Subcutaneous abdominal adipose tissue (tissue), 5 donors: Measurements from ENCODE around the gene PIP5K1B.

Source experiments
- H3K27ac ChIP-seq: one replicate; pipeline ENCODE4 v1.7.0; 2013; ENCODE audit warnings: low read depth, mild to moderate bottlenecking, inconsistent platforms, low read length, moderate library complexity
- H3K27me3 ChIP-seq, 5 donors: one replicate each; pipeline ENCODE4 v1.7.0; 2013; ENCODE audit warnings: low read length in 5 of 5, inconsistent platforms in 1 of 5; ENCODE audit not compliant: control insufficient read depth in 5 of 5, insufficient read depth in 4 of 5
- H3K36me3 ChIP-seq, 5 donors: one replicate each; pipeline ENCODE4 v1.7.0; 2013; ENCODE audit warnings: low read length in 5 of 5; ENCODE audit not compliant: control insufficient read depth in 5 of 5, insufficient read depth in 5 of 5
- H3K4me1 ChIP-seq, 5 donors: one replicate each; pipeline ENCODE4 v1.7.0; 2013; ENCODE audit warnings: low read length in 5 of 5, mild to moderate bottlenecking in 3 of 5, moderate library complexity in 1 of 5; ENCODE audit not compliant: control insufficient read depth in 5 of 5, insufficient read depth in 5 of 5
- H3K4me3 ChIP-seq, 5 donors: one replicate each; pipeline ENCODE4 v1.7.0; 2013; ENCODE audit warnings: low read length in 5 of 5, low read depth in 1 of 5
- H3K9ac ChIP-seq, 5 donors: one replicate each; pipeline ENCODE4 v1.7.0; 2013; ENCODE audit warnings: low read length in 5 of 5, mild to moderate bottlenecking in 4 of 5, moderate library complexity in 3 of 5
- H3K9me3 ChIP-seq, 5 donors: one replicate each; pipeline ENCODE4 v1.7.0; 2013; ENCODE audit warnings: low read length in 5 of 5; ENCODE audit not compliant: control insufficient read depth in 5 of 5
- donor health status: healthy.
- donor health status: healthy.
- donor health status: healthy.
- donor health status: healthy.
- donor health status: healthy.

Gene PIP5K1B

GRCh38 chr9:68950689-68951088 lies 245.6 kb downstream of the PIP5K1B start:
- H3K9ac ChIP-seq, result no peak overlapping the region
- H3K36me3 ChIP-seq, result peaks cover 0 to 2% (median 0%) of the 10 kb centered on the region in 5 donors

GRCh38 chr9:68951879-68952659 lies 247.0 kb downstream of the PIP5K1B start:
- H3K9me3 ChIP-seq, result peaks cover 0 to 3% (median 0%) of the 10 kb centered on the region in 5 donors
- peaks cover 0 to 2% (median 0%) of the 10 kb centered on the region in 5 donors for H3K4me1 ChIP-seq
- peaks cover 0 to 2% (median 0%) of the 10 kb centered on the region in 5 donors for H3K36me3 ChIP-seq
- no peak overlapping the region for H3K27ac ChIP-seq
- H3K4me3 ChIP-seq, result no peak overlapping the region
- no peak overlapping the region for H3K9ac ChIP-seq
- H3K27me3 ChIP-seq, result no peaks in the 10 kb centered on the region

More at GRCh38 chr9:68950689-68951088, 245.6 kb downstream of the PIP5K1B start:
- Histone ChIP-seq H3K4me1 (peaks cover 0 to 2% (median 0%) of the 10 kb centered on the region in 5 donors), H3K27ac (no peak overlapping the region), H3K27me3 (no peaks in the 10 kb centered on the region), H3K4me3 (no peak overlapping the region), H3K9me3 (no peaks in the 10 kb centered on the region)

- Histone ChIP-seq H3K36me3 (peaks cover 0 to 2% (median 0%) of the 10 kb centered on the region in 5 donors), H3K9me3 (peaks cover 0 to 6% (median 0%) of the 10 kb centered on the region in 5 donors), H3K27ac (no peak overlapping the region)
These were observed 248.7 kb downstream of the PIP5K1B start for GRCh38 chr9:68953771-68954170.

GRCh38 chr9:68955330-68955729 lies 250.3 kb downstream of the PIP5K1B start:
- Histone ChIP-seq H3K4me1 (no peaks in the 10 kb centered on the region), H3K27me3 (no peaks in the 10 kb centered on the region), H3K36me3 (peaks cover 0 to 3% (median 0%) of the 10 kb centered on the region in 5 donors), H3K9me3 (peaks cover 0 to 6% (median 0%) of the 10 kb centered on the region in 5 donors), H3K9ac (no peak overlapping the region), H3K4me3 (no peak overlapping the region), H3K27ac (no peak overlapping the region)

More at GRCh38 chr9:68953771-68954170, 248.7 kb downstream of the PIP5K1B start:
- no peak overlapping the region for H3K4me3 ChIP-seq
- H3K27me3 ChIP-seq, result no peaks in the 10 kb centered on the region
- H3K9ac ChIP-seq, result no peak overlapping the region
- peaks cover 0 to 2% (median 0%) of the 10 kb centered on the region in 5 donors for H3K4me1 ChIP-seq

- Histone ChIP-seq H3K4me3 (no peak overlapping the region), H3K9ac (no peak overlapping the region), H3K27me3 (no peaks in the 10 kb centered on the region), H3K36me3 (peaks cover 0 to 3% (median 0%) of the 10 kb centered on the region in 5 donors), H3K4me1 (no peaks in the 10 kb centered on the region), H3K27ac (no peak overlapping the region), H3K9me3 (peaks cover 0 to 6% (median 0%) of the 10 kb centered on the region in 5 donors)
These were observed 252.4 kb downstream of the PIP5K1B start for GRCh38 chr9:68957479-68957878.

GRCh38 chr9:68961587-68961986 lies 256.5 kb downstream of the PIP5K1B start:
- Histone ChIP-seq H3K36me3 (peaks cover 0 to 3% (median 0%) of the 10 kb centered on the region in 5 donors), H3K4me1 (peaks cover 0 to 7% (median 0%) of the 10 kb centered on the region in 5 donors), H3K27ac (no peak overlapping the region), H3K4me3 (no peak overlapping the region), H3K9ac (no peak overlapping the region), H3K27me3 (no peaks in the 10 kb centered on the region), H3K9me3 (peaks cover 0 to 6% (median 0%) of the 10 kb centered on the region in 5 donors)

- Histone ChIP-seq H3K9ac (no peak overlapping the region), H3K27me3 (no peaks in the 10 kb centered on the region), H3K4me1 (peaks cover 0 to 7% (median 0%) of the 10 kb centered on the region in 5 donors), H3K4me3 (no peak overlapping the region), H3K36me3 (peaks cover 0 to 3% (median 0%) of the 10 kb centered on the region in 5 donors), H3K9me3 (no peaks in the 10 kb centered on the region), H3K27ac (no peak overlapping the region)
These were observed 258.4 kb downstream of the PIP5K1B start for GRCh38 chr9:68963416-68963815.

GRCh38 chr9:68964102-68964541 lies 259.1 kb downstream of the PIP5K1B start:
- no peak overlapping the region for H3K9ac ChIP-seq
- no peaks in the 10 kb centered on the region for H3K9me3 ChIP-seq
- H3K36me3 ChIP-seq, result peaks cover 0 to 3% (median 0%) of the 10 kb centered on the region in 5 donors
- H3K4me1 ChIP-seq, result peaks cover 0 to 7% (median 0%) of the 10 kb centered on the region in 5 donors
- no peak overlapping the region for H3K4me3 ChIP-seq
- no peaks in the 10 kb centered on the region for H3K27me3 ChIP-seq
- no peak overlapping the region for H3K27ac ChIP-seq

GRCh38 chr9:68964765-68965164 lies 259.7 kb downstream of the PIP5K1B start:
- H3K9ac ChIP-seq, result no peak overlapping the region
- no peak overlapping the region for H3K27ac ChIP-seq
- H3K4me1 ChIP-seq, result peaks cover 0 to 7% (median 0%) of the 10 kb centered on the region in 5 donors
- H3K27me3 ChIP-seq, result no peaks in the 10 kb centered on the region
- peaks cover 0 to 2% (median 0%) of the 10 kb centered on the region in 5 donors for H3K36me3 ChIP-seq
- no peaks in the 10 kb centered on the region for H3K9me3 ChIP-seq
- H3K4me3 ChIP-seq, result no peak overlapping the region

GRCh38 chr9:68966496-68966944 lies 261.5 kb downstream of the PIP5K1B start:
- no peaks in the 10 kb centered on the region for H3K36me3 ChIP-seq
- no peak overlapping the region for H3K27ac ChIP-seq
- H3K27me3 ChIP-seq, result no peaks in the 10 kb centered on the region

More at GRCh38 chr9:68966496-68966944, 261.5 kb downstream of the PIP5K1B start:
- H3K9ac ChIP-seq, result no peak overlapping the region
- H3K4me3 ChIP-seq, result no peak overlapping the region
- no peaks in the 10 kb centered on the region for H3K9me3 ChIP-seq
- H3K4me1 ChIP-seq, result peaks cover 0 to 7% (median 0%) of the 10 kb centered on the region in 5 donors
